ENCODE results near the gene RTP2. TPM values are rescaled to one million over a fixed set of nuclear protein-coding genes. Genes with fewer than 3 reads are reported as not detected.

Gene RTP2
- total and polyA plus RNA-seq, 9 of the 15 experiments (the other 6 are each of a cell fraction or from before 2014, with no cell fraction given), result not detected

- Histone ChIP-seq H3K79me2 (ENCODE audit: control insufficient read depth, insufficient read depth, low read length) (no peaks in the 10 kb centered on the region), H3K9ac (ENCODE audit: insufficient read depth in 1 of 2, low read depth in 2 of 2, low read length in 2 of 2) (no peak overlapping the region), H3K36me3 (ENCODE audit: control insufficient read depth, insufficient read depth, low read length) (no peaks in the 10 kb centered on the region), H2AFZ (ENCODE audit: low read depth, low read length) (no peak overlapping the region), H4K20me1 (replicated peaks; ENCODE audit: control insufficient read depth, insufficient read depth, low read length) (peaks cover 16% of the 10 kb centered on the region), H3K4me2 (ENCODE audit: insufficient read depth, low read length) (no peak overlapping the region), H3K27ac (ENCODE audit: extremely low read depth, low read depth, low read length) (no peak overlapping the region), H3K9me3 (replicated peaks; ENCODE audit: control insufficient read depth, insufficient read depth, low read depth, low read length) (no peaks in the 10 kb centered on the region), H3K4me1 (replicated peaks in 1 of 2; ENCODE audit: control insufficient read depth in 2 of 2, insufficient read depth in 2 of 2, low read length in 2 of 2) (peaks cover 38 to 51% of the 10 kb centered on the region in 2 experiments), H3K4me3 (no peak overlapping the region), H3K9me1 (ENCODE audit: control insufficient read depth, insufficient read depth, low read length) (no peaks in the 10 kb centered on the region), H3K27me3 (ENCODE audit: control insufficient read depth in 2 of 2, insufficient read depth in 2 of 2, low read length in 2 of 2) (peaks cover 0 to 13% of the 10 kb centered on the region in 2 experiments; a peak in 1 of 5 replicates)
- DNase-seq (ENCODE audit: extremely low read depth in 1 of 4, low spot score in 3 of 4), result peak in 2 of 4 experiments; percentile 13 to 43
- BruUV-seq (replicated peaks), result no TSS peak
- FAIRE-seq, result no peak
- intact Hi-C loops (cut with micrococcal nuclease), result no loop called here
- WGBS (ENCODE audit: insufficient coverage, low coverage, missing lambda C conversion rate), result 15% methylated on average over 8 of the region's 8 CpGs
- no peak for ATAC-seq
- POLR2A ChIA-PET, result interaction anchor here (0.6 to 1.1 kb wide), 2 partner anchors 9 to 844 kb away, joined by 3 to 5 read pairs; partner anchors contain the start of gene BCL6
- in situ Hi-C loops (cut with MboI), result loop anchor here (25.0 kb wide), 1 partner anchor 1401 kb away; no protein-coding TSS in a partner anchor
- CTCF ChIA-PET (ENCODE audit: low intra/inter-chr PET ratio), result interaction anchor here (0.6 kb wide), 1 partner anchor 19 kb away, joined by 3 read pairs; no protein-coding TSS in a partner anchor
- TF ChIP-seq NCOA2 (IDR thresholded peaks at IDR 0.05; ENCODE audit: partially characterized antibody in 2 of 2), result no peak
- peak; percentile 70 for TF ChIP-seq NFE2 (IDR thresholded peaks at IDR 0.05; ENCODE audit: low read depth)
- TF ChIP-seq GTF2F1 (IDR thresholded peaks at IDR 0.05; ENCODE audit: low read depth, low read length), result no peak
- no peak for TF ChIP-seq SMAD1 (IDR thresholded peaks at IDR 0.05; ENCODE audit: low read depth, low read length, partially characterized antibody)
- TF ChIP-seq POLR2H (tag; IDR thresholded peaks at IDR 0.05; ENCODE audit: low read depth), result no peak
- TF ChIP-seq DPF2 (IDR thresholded peaks at IDR 0.05), result peak; percentile 60
- no peak for TF ChIP-seq ARID3A (IDR thresholded peaks at IDR 0.05; ENCODE audit: borderline replicate concordance, low read depth, low read length)
- TF ChIP-seq MEIS2 (IDR thresholded peaks at IDR 0.05; ENCODE audit: partially characterized antibody), result peak; percentile 23
- peak; percentile 74 for TF ChIP-seq MAFK (IDR thresholded peaks at IDR 0.05; ENCODE audit: low read length)
- peak; percentile 75 for TF ChIP-seq C11orf30 (IDR thresholded peaks at IDR 0.05; ENCODE audit: low read depth)
- no peak for TF ChIP-seq MTA1 (IDR thresholded peaks at IDR 0.05; ENCODE audit: borderline replicate concordance)
- TF ChIP-seq TFAP4 (CRISPR knock-in tag; IDR thresholded peaks at IDR 0.05; ENCODE audit: borderline replicate concordance), result peak; percentile 63; the same call in 1 of the 2 replicates
- peak; percentile 60; the same call in 1 of the 2 replicates for TF ChIP-seq SMARCA4 (IDR thresholded peaks at IDR 0.05)
- TF ChIP-seq KDM2B (CRISPR knock-in tag; IDR thresholded peaks at IDR 0.05), result no peak
- no peak for TF ChIP-seq E2F6 (IDR thresholded peaks at IDR 0.05; ENCODE audit: borderline replicate concordance in 1 of 2, extremely low read depth in 1 of 2, insufficient read depth in 1 of 2, insufficient read length in 1 of 2, low read depth in 1 of 2, low read length in 1 of 2, poor library complexity in 1 of 2, severe bottlenecking in 1 of 2)
- TF ChIP-seq NFATC3 (IDR thresholded peaks at IDR 0.05), result no peak
- peak; percentile 88 for TF ChIP-seq FOSL1 (tag; conservative IDR thresholded peaks at IDR 0.05)
- no peak for TF ChIP-seq FOXO4 (CRISPR knock-in tag; IDR thresholded peaks at IDR 0.05)
These were observed 34.1 kb upstream of the RTP2 start for GRCh38 chr3:187736418-187736871.

Measured in K562 (cell line).